CD4-positive, alpha-beta T cell (primary cell): ENCODE data around the gene NARS2. TPM values are rescaled to one million over a fixed set of nuclear protein-coding genes. Genes with fewer than 3 reads are reported as not detected.

Experiments
- ATAC-seq: fragments of 200-7000 bp; cut with Tn5 transposase; one replicate; pipeline ENCODE4 v1.10.0; 2022; ENCODE audit warnings: mild to moderate bottlenecking; ENCODE audit not compliant: poor library complexity
- CTCF ChIA-PET: fragments of 350-600 bp; sonication (Branson Sonifier 250); formaldehyde crosslinking; loops from one replicate; lab custom pipeline; 2021; ENCODE audit warnings: antibody characterized with exemption, inconsistent platforms; lab: Charles Lee
- POLR2A ChIA-PET: fragments of 350-600 bp; sonication (Branson Sonifier 250); formaldehyde crosslinking; loops from one replicate; lab custom pipeline; 2021; ENCODE audit warnings: antibody characterized with exemption, inconsistent platforms; lab: Charles Lee
- DNase-seq, 14 experiments: peaks; one replicate each; pipeline ENCODE4 v3.0.0-alpha.2; 2013 to 2020; ENCODE audit warnings: mixed read lengths in 2 of 14
- H3K27ac ChIP-seq, 2 donors: one replicate each; pipeline versions ENCODE4 v1.5.1 to v1.7.0; 2013; ENCODE audit warnings: low read length in 2 of 2, low read depth in 1 of 2, mild to moderate bottlenecking in 1 of 2
- H3K27me3 ChIP-seq, 2 experiments: 1 replicate in 1 of 2; 2 replicates in 1 of 2; pipeline versions ENCODE4 v1.6.1 to v1.7.0; 2013; ENCODE audit warnings: low read length in 2 of 2, control low read depth in 1 of 2, mild to moderate bottlenecking in 1 of 2, moderate library complexity in 1 of 2; ENCODE audit not compliant: insufficient read depth in 2 of 2, control insufficient read depth in 1 of 2
- H3K36me3 ChIP-seq: one replicate; pipeline ENCODE4 v1.6.1; 2013; ENCODE audit warnings: low read length, control low read depth; ENCODE audit not compliant: insufficient read depth
- H3K4me1 ChIP-seq: one replicate; pipeline ENCODE4 v1.6.1; 2013; ENCODE audit warnings: low read length, control low read depth; ENCODE audit not compliant: insufficient read depth
- H3K4me3 ChIP-seq: one replicate; pipeline ENCODE4 v1.5.1; 2013; ENCODE audit warnings: mild to moderate bottlenecking, low read length, moderate library complexity
- H3K9me3 ChIP-seq, 2 experiments: 1 replicate in 1 of 2; 2 replicates in 1 of 2; pipeline versions ENCODE4 v1.6.1 to v1.7.0; 2013; ENCODE audit warnings: low read length in 2 of 2, mild to moderate bottlenecking in 2 of 2, control low read depth in 1 of 2, moderate library complexity in 1 of 2; ENCODE audit not compliant: control insufficient read depth in 1 of 2, insufficient read depth in 1 of 2
- H3K27ac Mint-ChIP-seq: one replicate; pipeline ENCODE4 v1.8.0; 2020; ENCODE audit warnings: mixed read lengths
- H3K27me3 Mint-ChIP-seq: one replicate; pipeline ENCODE4 v1.8.0; 2021; ENCODE audit warnings: mixed read lengths
- H3K36me3 Mint-ChIP-seq: one replicate; pipeline ENCODE4 v1.8.0; 2021; ENCODE audit warnings: low read depth, mixed read lengths
- H3K4me1 Mint-ChIP-seq: one replicate; pipeline ENCODE4 v1.8.0; 2021; ENCODE audit warnings: low read depth, mixed read lengths
- H3K4me3 Mint-ChIP-seq: one replicate; pipeline ENCODE4 v1.8.0; 2020; ENCODE audit warnings: mild to moderate bottlenecking, mixed read lengths
- H3K9me3 Mint-ChIP-seq: one replicate; pipeline ENCODE4 v1.8.0; 2020; ENCODE audit warnings: mixed read lengths
- CTCF ChIP-seq: fragments of 200-600 bp; IDR thresholded peaks from one replicate; pipeline ENCODE4 v1.8.0; 2022; ENCODE audit warnings: antibody characterized with exemption, mild to moderate bottlenecking
- intact Hi-C, 2 experiments: fragments of 100-400 bp; cut with DNase I in 1 of 2; cut with micrococcal nuclease in 1 of 2; formaldehyde crosslinking; loops; one replicate each; pipeline versions ENCODE4 v1.15.1 to v1.9.0; 2023 to 2025; cut with DNase I, micrococcal nuclease
- total RNA-seq, 174 experiments: library from RNA in 2 of 174; stranded (reverse) in 2 of 174; gene quantifications; one replicate each; pipeline ENCODE4 v1.2.3 and lab custom pipeline; 2021 to 2026

NARS2 gene
- total RNA-seq, 2 experiments from 2014 or later, result 8.7 to 9.3 TPM

GRCh38 chr11:78539506-78539905 lies 35.2 kb downstream of the NARS2 start:
- no peaks in the 10 kb centered on the region for H3K9me3 Mint-ChIP-seq
- ChIA-PET POLR2A (no interaction called here), CTCF (no interaction called here)
- no peaks in the 10 kb centered on the region for H3K27me3 Mint-ChIP-seq
- no peak for DNase-seq
- Histone ChIP-seq H3K36me3 (peaks cover 9% of the 10 kb centered on the region), H3K4me1 (no peaks in the 10 kb centered on the region), H3K4me3 (no peak overlapping the region), H3K27me3 (no peaks in the 10 kb centered on the region), H3K9me3 (no peaks in the 10 kb centered on the region), H3K27ac (no peak overlapping the region)
- no peak overlapping the region for H3K4me3 Mint-ChIP-seq
- no peak for TF ChIP-seq CTCF
- no peak for ATAC-seq
- no peak overlapping the region for H3K27ac Mint-ChIP-seq
- intact Hi-C loops, result no loop called here
- H3K36me3 Mint-ChIP-seq, result peaks cover 56% of the 10 kb centered on the region
- H3K4me1 Mint-ChIP-seq, result peaks cover 21% of the 10 kb centered on the region

- Histone ChIP-seq H3K27ac (no peak overlapping the region), H3K4me1 (no peaks in the 10 kb centered on the region)
Measured at GRCh38 chr11:78536933-78537332, 37.7 kb downstream of the NARS2 start.

GRCh38 chr11:78535920-78536319 lies 38.7 kb downstream of the NARS2 start:
- intact Hi-C loops, result no loop called here
- ChIA-PET POLR2A (interaction anchor here (0.7 kb wide), 1 partner anchor 47 kb away, joined by 3 read pairs; no protein-coding TSS in a partner anchor), CTCF (interaction anchor here (0.6 kb wide), 1 partner anchor 39 kb away, joined by 3 read pairs; no protein-coding TSS in a partner anchor)
- no peak overlapping the region for H3K27ac ChIP-seq
- H3K27me3 ChIP-seq, result no peaks in the 10 kb centered on the region
- H3K4me3 ChIP-seq, result no peak overlapping the region
- Mint-ChIP-seq H3K4me3 (no peak overlapping the region), H3K9me3 (no peaks in the 10 kb centered on the region), H3K4me1 (peaks cover 4% of the 10 kb centered on the region), H3K36me3 (peaks cover 56% of the 10 kb centered on the region), H3K27me3 (no peaks in the 10 kb centered on the region), H3K27ac (no peak overlapping the region)
- no peaks in the 10 kb centered on the region for H3K4me1 ChIP-seq
- H3K9me3 ChIP-seq, result no peaks in the 10 kb centered on the region
- TF ChIP-seq CTCF, result no peak
- DNase-seq (no peak), ATAC-seq (no peak)
- H3K36me3 ChIP-seq, result peaks cover 14% of the 10 kb centered on the region

More at GRCh38 chr11:78536933-78537332, 37.7 kb downstream of the NARS2 start:
- H3K9me3 ChIP-seq, result no peaks in the 10 kb centered on the region
- H3K9me3 Mint-ChIP-seq, result no peaks in the 10 kb centered on the region
- H3K27me3 ChIP-seq, result no peaks in the 10 kb centered on the region
- no peak overlapping the region for H3K4me3 Mint-ChIP-seq
- H3K4me1 Mint-ChIP-seq, result peaks cover 6% of the 10 kb centered on the region
- H3K27ac Mint-ChIP-seq, result no peak overlapping the region
- no peak overlapping the region for H3K4me3 ChIP-seq
- peaks cover 60% of the 10 kb centered on the region for H3K36me3 Mint-ChIP-seq
- peaks cover 14% of the 10 kb centered on the region for H3K36me3 ChIP-seq
- POLR2A ChIA-PET, result no interaction called here
- H3K27me3 Mint-ChIP-seq, result no peaks in the 10 kb centered on the region
- CTCF ChIA-PET, result no interaction called here
- TF ChIP-seq CTCF, result no peak
- intact Hi-C loops, result no loop called here
- DNase-seq (no peak), ATAC-seq (no peak)
